ENCODE measurements around the gene SSX2IP. TPM values are rescaled to one million over a fixed set of nuclear protein-coding genes. Genes with fewer than 3 reads are reported as not detected.
"Not testable (repeated sequence)": the region's sequence is repeated elsewhere in the genome, so short reads cannot be mapped to it uniquely, and the experiment has no call there.

The SSX2IP gene
- total RNA-seq, 4 donors from 2014 or later: 9.6 to 13.7 (median 9.7) TPM

GRCh38 chr1:84735483-84735882 lies 45.2 kb upstream of the SSX2IP start:
- no peaks in the 10 kb centered on the region for H3K36me3 ChIP-seq
- no peak for DNase-seq (ENCODE audit: extremely low spot score)
- no peak for TF ChIP-seq CTCF (IDR thresholded peaks at IDR 0.05)
- TF ChIP-seq POLR2AphosphoS5 (IDR thresholded peaks at IDR 0.05): no peak
- no peak for TF ChIP-seq POLR2A (IDR thresholded peaks at IDR 0.05; ENCODE audit: low read depth)
- no peak for TF ChIP-seq EP300 (IDR thresholded peaks at IDR 0.05)
- no peaks in the 10 kb centered on the region for H3K27me3 ChIP-seq
- WGBS: 85% methylated on average over 1 of the region's 1 CpG
- H3K4me1 ChIP-seq: no peaks in the 10 kb centered on the region
- no peaks in the 10 kb centered on the region for H3K9me3 ChIP-seq
- intact Hi-C loops (cut with DNase I): loop anchor here (5.0 kb wide), 1 partner anchor 48 kb away; no protein-coding TSS in a partner anchor
- H3K4me3 ChIP-seq: no peak overlapping the region
- no peak overlapping the region for H3K27ac ChIP-seq (replicated peaks in 1 of 4)

GRCh38 chr1:84732520-84732919 lies 42.3 kb upstream of the SSX2IP start:
- H3K27ac ChIP-seq (replicated peaks in 1 of 4): no peak overlapping the region
- H3K27me3 ChIP-seq: no peaks in the 10 kb centered on the region
- no peak for DNase-seq (ENCODE audit: extremely low spot score)
- intact Hi-C loops (cut with DNase I): no loop called here
- 50% methylated on average over 2 of the region's 2 CpGs for WGBS
- no peak overlapping the region for H3K4me3 ChIP-seq
- no peaks in the 10 kb centered on the region for H3K36me3 ChIP-seq
- no peaks in the 10 kb centered on the region for H3K9me3 ChIP-seq
- TF ChIP-seq POLR2AphosphoS5 (IDR thresholded peaks at IDR 0.05) (no peak), POLR2A (IDR thresholded peaks at IDR 0.05; ENCODE audit: low read depth) (no peak), EP300 (IDR thresholded peaks at IDR 0.05) (no peak)
- H3K4me1 ChIP-seq: peaks cover 0 to 4% (median 2%) of the 10 kb centered on the region in 4 donors

- H3K36me3 ChIP-seq: no peaks in the 10 kb centered on the region
- peaks cover 0 to 14% (median 12%) of the 10 kb centered on the region in 4 donors for H3K4me1 ChIP-seq
- no peaks in the 10 kb centered on the region for H3K9me3 ChIP-seq
- intact Hi-C loops (cut with DNase I): no loop called here
- no peak overlapping the region for H3K4me3 ChIP-seq
- DNase-seq (ENCODE audit: extremely low spot score): no peak
- TF ChIP-seq CTCF (IDR thresholded peaks at IDR 0.05): no peak
- no peak for TF ChIP-seq POLR2A (IDR thresholded peaks at IDR 0.05; ENCODE audit: low read depth)
- TF ChIP-seq EP300 (IDR thresholded peaks at IDR 0.05): no peak
- TF ChIP-seq POLR2AphosphoS5 (IDR thresholded peaks at IDR 0.05): no peak
- H3K27me3 ChIP-seq: no peaks in the 10 kb centered on the region
- no peak overlapping the region for H3K27ac ChIP-seq (replicated peaks in 1 of 4)
These were observed 41.3 kb upstream of the SSX2IP start for GRCh38 chr1:84731519-84731918.

GRCh38 chr1:84727711-84728110 lies 37.5 kb upstream of the SSX2IP start:
- not testable (repeated sequence) for DNase-seq (ENCODE audit: extremely low spot score); H3K36me3 ChIP-seq; H3K27me3 ChIP-seq; H3K27ac ChIP-seq (replicated peaks in 1 of 4); H3K9me3 ChIP-seq; H3K4me3 ChIP-seq
- intact Hi-C loops (cut with DNase I): loop anchor here (5.0 kb wide), 1 partner anchor 35 kb away; the partner anchor contains the start of gene SSX2IP
- H3K4me1 ChIP-seq: peaks cover 0 to 20% (median 15%) of the 10 kb centered on the region in 4 donors
- 57% methylated on average over 1 of the region's 1 CpG for WGBS

- no peak for DNase-seq (ENCODE audit: extremely low spot score)
- 46% methylated on average over 2 of the region's 2 CpGs for WGBS
- Histone ChIP-seq H3K27me3 (no peaks in the 10 kb centered on the region), H3K4me1 (peaks cover 0 to 20% (median 15%) of the 10 kb centered on the region in 4 donors), H3K4me3 (no peak overlapping the region), H3K27ac (replicated peaks in 1 of 4) (peak overlapping the region in 1 of 4 donors; percentile 17), H3K36me3 (no peaks in the 10 kb centered on the region), H3K9me3 (no peaks in the 10 kb centered on the region)
- intact Hi-C loops (cut with DNase I): loop anchor here (5.0 kb wide), 1 partner anchor 35 kb away; the partner anchor contains the start of gene SSX2IP
- TF ChIP-seq POLR2AphosphoS5 (IDR thresholded peaks at IDR 0.05) (no peak), POLR2A (IDR thresholded peaks at IDR 0.05; ENCODE audit: low read depth) (no peak), CTCF (IDR thresholded peaks at IDR 0.05) (no peak), EP300 (IDR thresholded peaks at IDR 0.05) (no peak)
These were observed 36.6 kb upstream of the SSX2IP start for GRCh38 chr1:84726593-84727499.

All from esophagus muscularis mucosa (tissue), 4 donors.